AG08395 (cell line): ENCODE measurements around the gene CCP110.
A peak's percentile ranks its signal among the peaks of the same experiment; 100 is the strongest.

Experiments
- DNase-seq: peaks from one replicate; pipeline ENCODE4 v3.0.0; 2012; ENCODE audit warnings: mixed read lengths, low spot score

Gene CCP110

GRCh38 chr16:19523559-19524355 is at the start of gene CCP110:
CCP110 (plus strand) TSS chr16:19523942; CDS start chr16:19527882, 3,940 bp downstream.
- peak; percentile 97 for DNase-seq

GRCh38 chr16:19474617-19475016 is 49.1 kb upstream of the CCP110 start:
- no peak for DNase-seq

GRCh38 chr16:19478505-19478904 is 45.2 kb upstream of the CCP110 start:
- no peak for DNase-seq

GRCh38 chr16:19479302-19479721 is 44.4 kb upstream of the CCP110 start:
- no peak for DNase-seq

GRCh38 chr16:19481296-19481695 is 42.4 kb upstream of the CCP110 start:
- no peak for DNase-seq

GRCh38 chr16:19481769-19482168 is 42.0 kb upstream of the CCP110 start:
- DNase-seq, result no peak

GRCh38 chr16:19482291-19482690 is 41.5 kb upstream of the CCP110 start:
- DNase-seq, result no peak

GRCh38 chr16:19484096-19484495 is 39.6 kb upstream of the CCP110 start:
- DNase-seq, result no peak

- DNase-seq, result no peak
These were observed 38.1 kb upstream of the CCP110 start for GRCh38 chr16:19485611-19486010.

- DNase-seq, result no peak
These were observed 37.7 kb upstream of the CCP110 start for GRCh38 chr16:19486051-19486450.

- DNase-seq, result no peak
These were observed 36.9 kb upstream of the CCP110 start for GRCh38 chr16:19486750-19487325.

GRCh38 chr16:19488213-19488640 is 35.5 kb upstream of the CCP110 start:
- DNase-seq, result no peak

GRCh38 chr16:19490619-19491018 is 33.1 kb upstream of the CCP110 start:
- DNase-seq, result no peak

GRCh38 chr16:19497176-19497575 is 26.6 kb upstream of the CCP110 start:
- DNase-seq, result no peak

GRCh38 chr16:19499006-19499405 is 24.7 kb upstream of the CCP110 start:
- DNase-seq, result no peak

- no peak for DNase-seq
These were observed 24.3 kb upstream of the CCP110 start for GRCh38 chr16:19499481-19499880.

GRCh38 chr16:19502395-19503131 is 21.2 kb upstream of the CCP110 start:
- peak; percentile 76 for DNase-seq

GRCh38 chr16:19503461-19504075 is 20.2 kb upstream of the CCP110 start:
- DNase-seq, result no peak

- DNase-seq, result peak; percentile 46
These were observed 18.0 kb upstream of the CCP110 start for GRCh38 chr16:19505600-19506303.

- DNase-seq, result no peak
These were observed 16.8 kb upstream of the CCP110 start for GRCh38 chr16:19506965-19507364.

- no peak for DNase-seq
These were observed 15.9 kb upstream of the CCP110 start for GRCh38 chr16:19507867-19508266.

GRCh38 chr16:19512297-19512696 is 11.4 kb upstream of the CCP110 start:
- no peak for DNase-seq
